Tongue (tissue), 2 donors: ENCODE results near the gene ITPKB. TPM values are rescaled to one million over a fixed set of nuclear protein-coding genes. Genes with fewer than 3 reads are reported as not detected.
"Not testable (repeated sequence)": the region's sequence is repeated elsewhere in the genome, so short reads cannot be mapped to it uniquely, and the experiment has no call there.

Experiments used
- DNase-seq: peaks from one replicate; pipeline ENCODE4 v3.0.0-alpha.2; 2015
- total RNA-seq: library from RNA; depleted of rRNA; stranded (reverse); fragments of >200 nt; gene quantifications from one replicate; pipeline ENCODE4 v1.2.3, GENCODE V29; 2014

The ITPKB gene
- total RNA-seq, 1 donor from 2014 or later = 34.2 TPM

GRCh38 chr1:226622012-226622411, 117.1 kb downstream of the ITPKB start:
- no peak for DNase-seq

- no peak for DNase-seq
Observed at GRCh38 chr1:226619031-226619430, 120.1 kb downstream of the ITPKB start.

GRCh38 chr1:226618380-226618779, 120.7 kb downstream of the ITPKB start:
- DNase-seq = no peak

DNA sequence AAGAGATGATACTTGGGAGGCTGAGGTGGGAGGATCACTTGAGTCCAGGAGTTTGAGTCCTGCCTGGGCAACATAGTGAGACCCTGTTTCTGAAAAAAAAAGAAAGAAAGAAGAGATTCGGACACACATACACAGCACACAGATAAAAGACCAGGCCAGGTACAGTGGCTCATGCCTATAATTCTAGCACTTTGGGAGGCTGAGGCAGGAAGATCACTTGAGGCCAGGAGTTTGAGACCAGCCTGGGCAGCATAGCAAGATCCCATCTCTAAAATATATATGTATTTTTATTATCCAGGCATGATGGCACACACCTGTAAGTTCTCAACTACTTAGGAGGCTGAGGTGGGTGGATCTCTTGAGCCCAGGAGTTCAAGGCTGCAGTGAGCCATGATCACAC, 121.4 kb downstream of the ITPKB start:
- DNase-seq = not testable (repeated sequence)

GRCh38 chr1:226617109-226617508, 122.0 kb downstream of the ITPKB start:
- DNase-seq = no peak

- no peak for DNase-seq
Observed at GRCh38 chr1:226616636-226617035, 122.4 kb downstream of the ITPKB start.

- no peak for DNase-seq
Observed at GRCh38 chr1:226615876-226616275, 123.2 kb downstream of the ITPKB start.

GRCh38 chr1:226611980-226612379, 127.1 kb downstream of the ITPKB start:
- DNase-seq = not testable (repeated sequence)

GRCh38 chr1:226611301-226611700, 127.8 kb downstream of the ITPKB start:
- DNase-seq = no peak

DNA sequence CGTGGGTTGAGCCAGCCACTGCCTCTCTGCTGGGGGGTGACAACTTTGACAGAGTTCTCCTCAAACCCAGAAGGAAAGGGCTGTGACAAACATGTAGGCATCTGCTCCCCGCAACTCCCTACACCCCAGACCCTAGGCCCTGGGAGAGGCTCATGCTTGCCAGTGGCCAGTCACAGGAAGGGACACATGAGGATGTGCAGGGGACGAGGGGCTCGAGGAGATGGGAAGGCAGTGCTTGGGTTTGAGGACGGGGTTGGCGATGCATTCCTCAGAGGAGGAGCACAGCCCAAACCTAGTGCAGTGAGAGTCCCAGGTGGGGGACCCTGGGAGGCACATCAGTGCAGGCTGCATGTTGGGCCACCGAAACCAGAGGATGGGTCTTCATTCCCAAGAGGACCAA, 128.4 kb downstream of the ITPKB start:
- DNase-seq = no peak

DNA sequence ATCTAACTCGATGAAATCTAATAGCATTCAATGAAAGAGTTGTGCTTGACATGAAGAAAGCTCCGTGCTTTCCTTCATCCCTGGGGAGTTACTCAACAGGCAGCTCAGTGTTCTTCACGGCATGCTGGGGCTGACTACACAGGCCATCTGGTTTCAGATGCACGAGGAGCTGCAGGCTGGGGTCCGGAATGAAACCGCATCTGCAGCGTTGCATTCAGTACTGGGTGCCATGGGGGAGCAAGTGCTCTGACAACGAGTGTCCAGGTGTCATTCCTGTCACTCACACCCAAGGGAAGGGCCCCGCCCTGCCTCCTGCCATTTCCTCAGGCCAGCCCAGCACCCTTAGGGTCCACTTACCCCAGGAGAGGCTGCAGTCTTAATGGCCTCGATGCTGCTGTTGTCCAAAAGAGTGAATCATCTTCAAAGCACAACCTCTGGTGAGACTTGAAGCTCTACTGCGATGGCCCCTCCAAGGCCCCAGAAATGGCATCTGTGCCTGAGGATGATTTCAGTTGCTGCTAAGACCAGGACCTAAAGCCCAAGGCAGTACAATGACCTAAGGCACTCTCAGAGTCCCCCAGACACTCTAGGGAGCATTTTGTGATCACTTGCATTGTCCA, 129.1 kb downstream of the ITPKB start:
- peak; percentile 45 for DNase-seq

GRCh38 chr1:226608699-226609505, 130.2 kb downstream of the ITPKB start:
- DNase-seq = peak; percentile 87

GRCh38 chr1:226607821-226608220, 131.3 kb downstream of the ITPKB start:
- no peak for DNase-seq

- DNase-seq = no peak
Observed at GRCh38 chr1:226607268-226607660, 131.8 kb downstream of the ITPKB start.

GRCh38 chr1:226606311-226607267, 132.5 kb downstream of the ITPKB start:
- DNase-seq = peak; percentile 36

- DNase-seq = no peak
Observed at GRCh38 chr1:226605318-226605950, 133.6 kb downstream of the ITPKB start.

- DNase-seq = no peak
Observed at GRCh38 chr1:226604560-226605317, 134.3 kb downstream of the ITPKB start.

DNA sequence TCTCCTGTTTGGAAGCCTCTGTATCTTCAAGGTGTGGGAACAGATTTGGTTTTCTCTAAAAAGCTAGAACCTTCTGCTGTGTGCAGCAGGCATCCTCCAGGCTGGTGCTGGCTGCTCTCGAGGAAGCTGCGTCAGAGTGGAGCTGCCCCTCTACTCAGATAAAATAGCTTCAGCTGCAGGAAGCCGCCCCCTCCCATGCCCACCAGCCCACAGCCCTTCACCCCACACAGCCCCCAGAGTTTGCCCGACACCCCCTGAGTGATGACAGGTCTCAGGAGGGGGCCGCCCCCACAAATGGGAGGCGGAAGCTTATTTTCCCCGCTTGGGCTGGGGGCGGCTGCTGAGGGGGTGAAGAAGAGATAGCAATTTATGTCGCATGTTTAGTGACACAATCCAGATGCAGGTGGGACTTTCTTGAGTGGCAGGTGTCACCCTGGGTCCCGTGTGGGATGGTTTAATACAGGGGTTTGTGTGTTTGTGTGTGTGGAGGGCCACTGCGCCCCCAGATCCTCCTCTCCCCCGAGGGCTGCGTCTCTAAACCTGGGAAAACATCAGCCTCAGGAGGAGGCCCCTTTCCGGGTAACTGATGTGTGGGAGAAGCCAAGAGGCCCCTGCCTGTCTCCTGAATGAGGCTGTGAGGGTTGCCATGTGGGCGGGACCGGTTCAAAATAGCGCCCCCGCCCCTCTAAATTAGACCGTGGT, 135.1 kb downstream of the ITPKB start:
- DNase-seq = peak; percentile 36

- peak; percentile 89 for DNase-seq
Observed at GRCh38 chr1:226603022-226603857, 135.8 kb downstream of the ITPKB start.
